WTC11 (cell line): ENCODE results near the gene SAP30L. TPM values are rescaled to one million over a fixed set of nuclear protein-coding genes. Genes with fewer than 3 reads are reported as not detected.

Experiments
- ATAC-seq: fragments of 200-7000 bp; cut with Tn5 transposase; 2 replicates; pipeline ENCODE4 v1.10.0; 2021; ENCODE audit warnings: mild to moderate bottlenecking, moderate library complexity
- CTCF ChIA-PET: fragments of 300-600 bp; sonication (Branson Sonifier 250); formaldehyde crosslinking; loops from one replicate; lab custom pipeline; 2021; ENCODE audit warnings: antibody characterized with exemption; lab: Charles Lee
- POLR2A ChIA-PET: fragments of 350-600 bp; sonication (Branson Sonifier 250); formaldehyde crosslinking; loops from one replicate; lab custom pipeline; 2021; ENCODE audit warnings: antibody characterized with exemption; lab: Charles Lee
- DNase-seq: peaks from one replicate; pipeline ENCODE4 v3.0.0; 2021; ENCODE audit warnings: low spot score
- H3K27ac Mint-ChIP-seq: 2 replicates; pipeline ENCODE4 v1.8.0; 2021; ENCODE audit warnings: mixed read lengths
- H3K27me3 Mint-ChIP-seq: 2 replicates; pipeline ENCODE4 v1.8.0; 2021; ENCODE audit warnings: low read depth, mild to moderate bottlenecking, moderate library complexity, mixed read lengths
- H3K36me3 Mint-ChIP-seq: 2 replicates; pipeline ENCODE4 v1.8.0; 2021; ENCODE audit warnings: mixed read lengths
- H3K4me1 Mint-ChIP-seq: 2 replicates; pipeline ENCODE4 v1.8.0; 2022; ENCODE audit warnings: mixed read lengths
- H3K4me3 Mint-ChIP-seq: 2 replicates; pipeline ENCODE4 v1.8.0; 2021; ENCODE audit warnings: mild to moderate bottlenecking, moderate library complexity, mixed read lengths
- H3K9me3 Mint-ChIP-seq: 2 replicates; pipeline ENCODE4 v1.8.0; 2021; ENCODE audit warnings: mixed read lengths
- FOXK1 ChIP-seq: sonication (generic); formaldehyde crosslinking; IDR thresholded peaks from 2 replicates; pipeline ENCODE4 v1.8.0; 2022; ENCODE audit warnings: mild to moderate bottlenecking, moderate library complexity, missing genetic modification reagents
- JUN ChIP-seq: sonication (generic); formaldehyde crosslinking; IDR thresholded peaks from 2 replicates; pipeline ENCODE4 v1.8.0; 2023; ENCODE audit warnings: mild to moderate bottlenecking, missing genetic modification reagents
- KAT7 ChIP-seq: sonication (generic); formaldehyde crosslinking; IDR thresholded peaks from 2 replicates; pipeline ENCODE4 v1.8.1; 2023; ENCODE audit warnings: missing genetic modification reagents, mild to moderate bottlenecking, borderline replicate concordance
- MYBL2 ChIP-seq: sonication (generic); formaldehyde crosslinking; IDR thresholded peaks from 2 replicates; pipeline ENCODE4 v1.8.1; 2023; ENCODE audit warnings: mild to moderate bottlenecking, moderate library complexity, missing genetic modification reagents
- NR3C1 ChIP-seq: sonication (generic); formaldehyde crosslinking; conservative IDR thresholded peaks from 2 replicates; pipeline ENCODE4 v1.8.1; 2023; ENCODE audit warnings: low read depth, mild to moderate bottlenecking, missing genetic modification reagents
- PRRX2 ChIP-seq: fragments of 250-450 bp; sonication (Bioruptor Pico); IDR thresholded peaks from 2 replicates; pipeline ENCODE4 v1.8.0; 2021; ENCODE audit warnings: mild to moderate bottlenecking
- SOX15 ChIP-seq: fragments of 250-450 bp; sonication (Bioruptor Pico); IDR thresholded peaks from 2 replicates; pipeline ENCODE4 v1.9.0; 2021; ENCODE audit warnings: mild to moderate bottlenecking
- ZBTB21 ChIP-seq: sonication (generic); formaldehyde crosslinking; IDR thresholded peaks from 2 replicates; pipeline ENCODE4 v1.8.1; 2023; ENCODE audit warnings: mild to moderate bottlenecking, missing genetic modification reagents, borderline replicate concordance
- ZNF317 ChIP-seq: sonication (generic); formaldehyde crosslinking; IDR thresholded peaks from 2 replicates; pipeline ENCODE4 v1.8.1; 2023; ENCODE audit warnings: low read depth, mild to moderate bottlenecking, moderate library complexity, missing genetic modification reagents, borderline replicate concordance
- ZNF671 ChIP-seq: fragments of 250-450 bp; sonication (Bioruptor Pico); IDR thresholded peaks from 2 replicates; pipeline ENCODE4 v1.8.0; 2021; ENCODE audit warnings: mild to moderate bottlenecking
- total RNA-seq: library from RNA; stranded (reverse); gene quantifications from 3 replicates; pipeline ENCODE4 v1.2.3, GENCODE V29; 2021
- TF ChIP-seq, protein P1 (sequence below): sonication (generic); formaldehyde crosslinking; IDR thresholded peaks from 2 replicates; pipeline ENCODE4 v1.8.1; 2022; ENCODE audit warnings: missing genetic modification reagents, borderline replicate concordance
- TF ChIP-seq, protein P2 (sequence below): fragments of 250-450 bp; sonication (Bioruptor Pico); IDR thresholded peaks from 2 replicates; pipeline ENCODE4 v1.9.0; 2021; ENCODE audit warnings: mild to moderate bottlenecking, borderline replicate concordance
- TF ChIP-seq, protein P3 (sequence below): fragments of 250-450 bp; sonication (Bioruptor Pico); IDR thresholded peaks from 2 replicates; pipeline ENCODE4 v2.1.2; 2022; ENCODE audit warnings: mild to moderate bottlenecking, moderate library complexity
- TF ChIP-seq, protein P4 (sequence below): sonication (generic); formaldehyde crosslinking; IDR thresholded peaks from 2 replicates; pipeline ENCODE4 v1.8.1; 2023; ENCODE audit warnings: mild to moderate bottlenecking, missing genetic modification reagents, moderate library complexity
- TF ChIP-seq, protein P5 (sequence below): sonication (generic); formaldehyde crosslinking; conservative IDR thresholded peaks from 2 replicates; pipeline ENCODE4 v1.8.1; 2022; ENCODE audit warnings: mild to moderate bottlenecking, missing genetic modification reagents
- TF ChIP-seq, protein P6 (sequence below): sonication (generic); formaldehyde crosslinking; IDR thresholded peaks from 2 replicates; pipeline ENCODE4 v1.8.1; 2023; ENCODE audit warnings: mild to moderate bottlenecking, missing genetic modification reagents
- TF ChIP-seq, protein P7 (sequence below): fragments of 200-600 bp; IDR thresholded peaks from 2 replicates; pipeline ENCODE4 v1.8.0; 2022; ENCODE audit warnings: antibody characterized with exemption

The SAP30L gene
- total RNA-seq, 1 experiment from 2014 or later = 33.5 TPM

DNA sequence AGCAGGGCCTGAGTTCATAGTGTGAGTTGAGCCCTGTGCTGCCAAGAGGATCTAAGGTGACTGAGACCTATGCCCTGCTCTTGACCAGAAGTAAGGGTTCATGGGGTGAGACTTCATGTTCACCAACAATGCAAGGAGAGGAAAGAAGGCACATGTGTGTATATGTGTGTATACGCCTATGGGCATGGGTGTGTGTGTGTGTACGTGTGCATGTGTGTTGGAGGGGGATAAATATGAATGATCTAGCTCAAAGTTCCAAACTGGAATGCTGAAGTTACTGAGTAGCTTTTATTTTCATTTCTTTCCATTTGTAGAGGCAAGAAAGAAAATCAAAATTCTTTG lies 57.9 kb downstream of the SAP30L start:
- ChIA-PET POLR2A (no interaction called here), CTCF (interaction anchor here (6.3 kb wide), 1 partner anchor 17 kb away, joined by 51 read pairs; no protein-coding TSS in a partner anchor)
- no peak for DNase-seq
- peaks cover 24% of the 10 kb centered on the region for H3K4me1 Mint-ChIP-seq
- H3K4me3 Mint-ChIP-seq = no peak overlapping the region
- no peaks in the 10 kb centered on the region for H3K36me3 Mint-ChIP-seq
- TF ChIP-seq, protein P1, sequence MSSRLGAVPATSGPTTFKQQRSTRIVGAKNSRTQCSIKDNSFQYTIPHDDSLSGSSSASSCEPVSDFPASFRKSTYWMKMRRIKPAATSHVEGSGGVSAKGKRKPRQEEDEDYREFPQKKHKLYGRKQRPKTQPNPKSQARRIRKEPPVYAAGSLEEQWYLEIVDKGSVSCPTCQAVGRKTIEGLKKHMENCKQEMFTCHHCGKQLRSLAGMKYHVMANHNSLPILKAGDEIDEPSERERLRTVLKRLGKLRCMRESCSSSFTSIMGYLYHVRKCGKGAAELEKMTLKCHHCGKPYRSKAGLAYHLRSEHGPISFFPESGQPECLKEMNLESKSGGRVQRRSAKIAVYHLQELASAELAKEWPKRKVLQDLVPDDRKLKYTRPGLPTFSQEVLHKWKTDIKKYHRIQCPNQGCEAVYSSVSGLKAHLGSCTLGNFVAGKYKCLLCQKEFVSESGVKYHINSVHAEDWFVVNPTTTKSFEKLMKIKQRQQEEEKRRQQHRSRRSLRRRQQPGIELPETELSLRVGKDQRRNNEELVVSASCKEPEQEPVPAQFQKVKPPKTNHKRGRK (CRISPR knock-in tag) = no peak
- no peak for TF ChIP-seq ZNF671 (CRISPR knock-in tag)
- TF ChIP-seq, protein P2, sequence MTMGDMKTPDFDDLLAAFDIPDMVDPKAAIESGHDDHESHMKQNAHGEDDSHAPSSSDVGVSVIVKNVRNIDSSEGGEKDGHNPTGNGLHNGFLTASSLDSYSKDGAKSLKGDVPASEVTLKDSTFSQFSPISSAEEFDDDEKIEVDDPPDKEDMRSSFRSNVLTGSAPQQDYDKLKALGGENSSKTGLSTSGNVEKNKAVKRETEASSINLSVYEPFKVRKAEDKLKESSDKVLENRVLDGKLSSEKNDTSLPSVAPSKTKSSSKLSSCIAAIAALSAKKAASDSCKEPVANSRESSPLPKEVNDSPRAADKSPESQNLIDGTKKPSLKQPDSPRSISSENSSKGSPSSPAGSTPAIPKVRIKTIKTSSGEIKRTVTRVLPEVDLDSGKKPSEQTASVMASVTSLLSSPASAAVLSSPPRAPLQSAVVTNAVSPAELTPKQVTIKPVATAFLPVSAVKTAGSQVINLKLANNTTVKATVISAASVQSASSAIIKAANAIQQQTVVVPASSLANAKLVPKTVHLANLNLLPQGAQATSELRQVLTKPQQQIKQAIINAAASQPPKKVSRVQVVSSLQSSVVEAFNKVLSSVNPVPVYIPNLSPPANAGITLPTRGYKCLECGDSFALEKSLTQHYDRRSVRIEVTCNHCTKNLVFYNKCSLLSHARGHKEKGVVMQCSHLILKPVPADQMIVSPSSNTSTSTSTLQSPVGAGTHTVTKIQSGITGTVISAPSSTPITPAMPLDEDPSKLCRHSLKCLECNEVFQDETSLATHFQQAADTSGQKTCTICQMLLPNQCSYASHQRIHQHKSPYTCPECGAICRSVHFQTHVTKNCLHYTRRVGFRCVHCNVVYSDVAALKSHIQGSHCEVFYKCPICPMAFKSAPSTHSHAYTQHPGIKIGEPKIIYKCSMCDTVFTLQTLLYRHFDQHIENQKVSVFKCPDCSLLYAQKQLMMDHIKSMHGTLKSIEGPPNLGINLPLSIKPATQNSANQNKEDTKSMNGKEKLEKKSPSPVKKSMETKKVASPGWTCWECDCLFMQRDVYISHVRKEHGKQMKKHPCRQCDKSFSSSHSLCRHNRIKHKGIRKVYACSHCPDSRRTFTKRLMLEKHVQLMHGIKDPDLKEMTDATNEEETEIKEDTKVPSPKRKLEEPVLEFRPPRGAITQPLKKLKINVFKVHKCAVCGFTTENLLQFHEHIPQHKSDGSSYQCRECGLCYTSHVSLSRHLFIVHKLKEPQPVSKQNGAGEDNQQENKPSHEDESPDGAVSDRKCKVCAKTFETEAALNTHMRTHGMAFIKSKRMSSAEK (CRISPR knock-in tag) = no peak
- no peak for TF ChIP-seq PRRX2 (CRISPR knock-in tag)
- TF ChIP-seq FOXK1 (CRISPR knock-in tag) = no peak
- TF ChIP-seq, protein P3, sequence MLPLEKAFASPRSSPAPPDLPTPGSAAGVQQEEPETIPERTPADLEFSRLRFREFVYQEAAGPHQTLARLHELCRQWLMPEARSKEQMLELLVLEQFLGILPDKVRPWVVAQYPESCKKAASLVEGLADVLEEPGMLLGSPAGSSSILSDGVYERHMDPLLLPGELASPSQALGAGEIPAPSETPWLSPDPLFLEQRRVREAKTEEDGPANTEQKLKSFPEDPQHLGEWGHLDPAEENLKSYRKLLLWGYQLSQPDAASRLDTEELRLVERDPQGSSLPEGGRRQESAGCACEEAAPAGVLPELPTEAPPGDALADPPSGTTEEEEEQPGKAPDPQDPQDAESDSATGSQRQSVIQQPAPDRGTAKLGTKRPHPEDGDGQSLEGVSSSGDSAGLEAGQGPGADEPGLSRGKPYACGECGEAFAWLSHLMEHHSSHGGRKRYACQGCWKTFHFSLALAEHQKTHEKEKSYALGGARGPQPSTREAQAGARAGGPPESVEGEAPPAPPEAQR (CRISPR knock-in tag) = no peak
- no peak for TF ChIP-seq ZNF317 (CRISPR knock-in tag)
- no peak for TF ChIP-seq KAT7
- no peak for TF ChIP-seq JUN (CRISPR knock-in tag)
- TF ChIP-seq, protein P4, sequence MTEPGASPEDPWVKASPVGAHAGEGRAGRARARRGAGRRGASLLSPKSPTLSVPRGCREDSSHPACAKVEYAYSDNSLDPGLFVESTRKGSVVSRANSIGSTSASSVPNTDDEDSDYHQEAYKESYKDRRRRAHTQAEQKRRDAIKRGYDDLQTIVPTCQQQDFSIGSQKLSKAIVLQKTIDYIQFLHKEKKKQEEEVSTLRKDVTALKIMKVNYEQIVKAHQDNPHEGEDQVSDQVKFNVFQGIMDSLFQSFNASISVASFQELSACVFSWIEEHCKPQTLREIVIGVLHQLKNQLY (CRISPR knock-in tag) = no peak
- TF ChIP-seq, protein P5, sequence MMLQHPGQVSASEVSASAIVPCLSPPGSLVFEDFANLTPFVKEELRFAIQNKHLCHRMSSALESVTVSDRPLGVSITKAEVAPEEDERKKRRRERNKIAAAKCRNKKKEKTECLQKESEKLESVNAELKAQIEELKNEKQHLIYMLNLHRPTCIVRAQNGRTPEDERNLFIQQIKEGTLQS = no peak
- TF ChIP-seq, protein P6, sequence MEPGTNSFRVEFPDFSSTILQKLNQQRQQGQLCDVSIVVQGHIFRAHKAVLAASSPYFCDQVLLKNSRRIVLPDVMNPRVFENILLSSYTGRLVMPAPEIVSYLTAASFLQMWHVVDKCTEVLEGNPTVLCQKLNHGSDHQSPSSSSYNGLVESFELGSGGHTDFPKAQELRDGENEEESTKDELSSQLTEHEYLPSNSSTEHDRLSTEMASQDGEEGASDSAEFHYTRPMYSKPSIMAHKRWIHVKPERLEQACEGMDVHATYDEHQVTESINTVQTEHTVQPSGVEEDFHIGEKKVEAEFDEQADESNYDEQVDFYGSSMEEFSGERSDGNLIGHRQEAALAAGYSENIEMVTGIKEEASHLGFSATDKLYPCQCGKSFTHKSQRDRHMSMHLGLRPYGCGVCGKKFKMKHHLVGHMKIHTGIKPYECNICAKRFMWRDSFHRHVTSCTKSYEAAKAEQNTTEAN = no peak
- ATAC-seq = no peak
- peaks cover 3% of the 10 kb centered on the region; the same call in 1 of the 2 replicates for H3K27me3 Mint-ChIP-seq
- no peak overlapping the region for H3K27ac Mint-ChIP-seq
- no peaks in the 10 kb centered on the region; the same call in 1 of the 2 replicates for H3K9me3 Mint-ChIP-seq

DNA sequence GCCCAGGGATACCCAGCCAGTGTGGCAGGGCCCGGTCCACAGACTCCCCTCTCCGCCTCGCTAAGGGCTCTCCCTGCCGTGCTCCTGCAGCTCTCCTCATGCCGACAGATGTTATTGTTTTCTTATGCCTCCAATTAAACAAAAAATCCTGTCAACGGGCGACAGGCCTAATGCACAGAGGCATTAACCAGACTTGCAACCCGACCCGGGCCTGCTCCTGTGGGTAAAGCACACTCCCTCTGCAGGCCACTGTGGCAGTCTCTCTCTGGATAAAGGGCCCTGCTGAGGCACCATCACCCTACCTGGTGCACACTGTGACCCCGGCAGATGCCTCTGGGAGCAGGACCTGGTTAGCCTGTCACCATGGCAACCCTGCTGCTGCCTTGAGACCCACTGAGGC lies 59.8 kb downstream of the SAP30L start:
- Mint-ChIP-seq H3K36me3 (no peaks in the 10 kb centered on the region), H3K4me1 (peaks cover 24% of the 10 kb centered on the region), H3K27ac (no peak overlapping the region), H3K27me3 (peaks cover 3% of the 10 kb centered on the region), H3K9me3 (no peaks in the 10 kb centered on the region; the same call in 1 of the 2 replicates), H3K4me3 (no peak overlapping the region)
- POLR2A ChIA-PET = no interaction called here
- DNase-seq (peak; percentile 36), ATAC-seq (peak; percentile 72)
- CTCF ChIA-PET = interaction anchor here (0.8 to 6.3 kb wide), 4 partner anchors 15 to 107 kb away, joined by 3 to 51 read pairs (median 3); no protein-coding TSS in a partner anchor
- TF ChIP-seq MYBL2 (CRISPR knock-in tag) = no peak
- TF ChIP-seq ZBTB21 (CRISPR knock-in tag) = no peak
- TF ChIP-seq, protein P7, sequence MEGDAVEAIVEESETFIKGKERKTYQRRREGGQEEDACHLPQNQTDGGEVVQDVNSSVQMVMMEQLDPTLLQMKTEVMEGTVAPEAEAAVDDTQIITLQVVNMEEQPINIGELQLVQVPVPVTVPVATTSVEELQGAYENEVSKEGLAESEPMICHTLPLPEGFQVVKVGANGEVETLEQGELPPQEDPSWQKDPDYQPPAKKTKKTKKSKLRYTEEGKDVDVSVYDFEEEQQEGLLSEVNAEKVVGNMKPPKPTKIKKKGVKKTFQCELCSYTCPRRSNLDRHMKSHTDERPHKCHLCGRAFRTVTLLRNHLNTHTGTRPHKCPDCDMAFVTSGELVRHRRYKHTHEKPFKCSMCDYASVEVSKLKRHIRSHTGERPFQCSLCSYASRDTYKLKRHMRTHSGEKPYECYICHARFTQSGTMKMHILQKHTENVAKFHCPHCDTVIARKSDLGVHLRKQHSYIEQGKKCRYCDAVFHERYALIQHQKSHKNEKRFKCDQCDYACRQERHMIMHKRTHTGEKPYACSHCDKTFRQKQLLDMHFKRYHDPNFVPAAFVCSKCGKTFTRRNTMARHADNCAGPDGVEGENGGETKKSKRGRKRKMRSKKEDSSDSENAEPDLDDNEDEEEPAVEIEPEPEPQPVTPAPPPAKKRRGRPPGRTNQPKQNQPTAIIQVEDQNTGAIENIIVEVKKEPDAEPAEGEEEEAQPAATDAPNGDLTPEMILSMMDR = no peak
- TF ChIP-seq, protein P3 (CRISPR knock-in tag) = no peak
- no peak for TF ChIP-seq NR3C1 (CRISPR knock-in tag)
- TF ChIP-seq, protein P2 (CRISPR knock-in tag) = no peak
- TF ChIP-seq SOX15 (CRISPR knock-in tag) = no peak
